Activated CD4-positive, alpha-beta T cell treated with anti-CD3 and anti-CD28 coated beads, Interleukin-2, amount 50 U/mL, for 1 hour (primary cell): ENCODE data around the gene LRRC10B.

ENCODE experiments used
- DNase-seq: peaks from one replicate; pipeline ENCODE4 v3.0.0-alpha.2; 2020

LRRC10B gene

DNA sequence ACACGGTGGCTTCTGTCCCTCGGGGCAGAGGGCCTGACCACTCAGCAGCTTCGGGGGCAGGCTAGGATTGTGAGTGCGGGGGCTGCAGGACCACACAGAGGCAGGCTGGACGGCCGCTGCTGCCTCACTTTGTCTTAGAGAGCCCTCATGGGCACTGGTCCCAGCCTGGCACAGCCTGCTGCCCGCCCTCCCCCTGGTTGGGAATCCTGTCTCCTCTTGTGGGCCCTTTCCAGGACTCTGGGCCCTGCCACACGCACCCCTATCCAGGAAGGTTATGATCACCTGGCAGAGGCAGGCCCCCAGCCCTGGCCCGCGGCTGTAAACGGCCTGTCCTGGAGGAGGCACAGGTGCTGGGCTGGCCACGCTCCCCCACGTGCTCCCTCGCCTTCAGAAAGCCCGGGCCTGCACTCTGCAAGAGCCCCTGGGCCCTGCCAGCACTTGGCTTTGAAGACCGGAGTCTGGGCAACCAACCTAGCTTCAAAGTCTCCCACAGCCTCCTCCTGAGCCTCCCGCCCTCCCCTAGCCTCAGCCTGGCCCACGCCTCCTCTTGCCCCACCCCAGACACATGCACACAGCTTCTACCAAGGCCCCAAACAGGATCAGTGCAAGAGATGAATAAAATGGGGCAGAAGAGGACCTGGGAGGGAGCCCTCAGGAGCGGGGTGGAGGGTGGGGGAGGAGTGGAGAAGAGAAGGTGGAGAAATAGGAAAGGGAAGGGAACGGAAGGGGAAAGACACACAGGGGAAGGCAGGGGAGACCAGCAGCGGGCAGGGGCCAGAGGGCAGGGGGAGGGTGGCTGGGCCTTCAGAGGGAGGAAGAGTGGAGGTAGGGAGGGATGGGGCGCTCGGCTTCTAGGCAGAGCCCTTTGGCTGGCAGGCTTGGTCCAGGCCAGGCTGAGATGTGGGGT, 41.4 kb downstream of the LRRC10B start:
- DNase-seq = no peak

DNA sequence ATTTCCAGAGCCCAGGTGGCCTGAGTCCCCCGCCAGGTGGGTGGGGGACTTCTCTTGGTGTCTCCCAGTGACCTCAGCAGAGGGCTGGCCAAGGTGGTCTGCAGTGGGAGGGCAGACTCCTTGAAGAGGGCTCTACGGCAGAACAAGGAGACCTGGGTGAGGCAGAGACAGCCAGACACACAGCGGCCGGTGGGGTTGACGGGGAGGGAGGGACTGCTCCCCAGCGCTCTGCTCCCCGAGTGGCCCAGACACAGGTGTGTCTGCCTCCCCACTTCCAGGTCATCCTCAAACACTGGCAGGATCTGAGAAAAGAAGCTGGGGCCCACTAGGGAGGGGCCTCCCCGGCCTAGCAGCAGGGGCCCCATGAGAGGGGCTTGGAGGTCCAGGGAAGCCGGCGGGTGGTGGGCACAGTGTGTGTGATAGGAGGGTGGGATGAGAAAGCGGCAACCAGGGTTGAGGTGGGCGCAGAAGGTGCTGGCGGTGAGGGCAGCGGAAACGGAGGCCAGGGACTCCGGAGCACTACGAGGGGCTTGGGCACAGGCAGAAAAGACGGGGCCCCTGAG, 42.2 kb downstream of the LRRC10B start:
- no peak for DNase-seq

GRCh38 chr11:61551634-61552033, 43.1 kb downstream of the LRRC10B start:
- DNase-seq = no peak

DNA sequence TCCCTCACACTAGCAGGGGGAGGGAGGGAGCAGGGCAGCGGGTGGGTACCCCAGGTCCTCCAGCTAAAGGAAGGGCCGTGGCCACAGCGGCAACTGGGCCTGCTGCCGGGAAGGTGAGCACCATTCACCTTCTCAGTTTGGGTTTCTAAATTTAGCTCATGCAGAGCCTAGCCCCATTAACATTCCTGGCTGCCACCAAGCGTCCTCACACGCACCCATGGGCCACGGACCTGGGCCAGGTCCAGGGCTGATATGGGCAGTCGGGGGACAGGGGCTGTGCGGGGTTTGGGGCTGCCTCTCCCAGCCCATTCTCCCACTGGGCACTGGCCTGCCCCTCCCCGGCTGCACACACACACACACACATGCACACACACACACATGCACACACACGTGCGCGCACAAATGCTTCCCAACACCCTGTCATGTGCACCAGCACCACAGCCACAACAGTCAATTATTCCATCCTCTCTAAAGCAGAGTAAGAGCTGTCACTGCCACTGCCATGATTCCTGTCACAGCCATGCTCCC, 43.6 kb downstream of the LRRC10B start:
- no peak for DNase-seq

GRCh38 chr11:61553373-61554171, 45.0 kb downstream of the LRRC10B start:
- DNase-seq = no peak

- no peak for DNase-seq
Measured at GRCh38 chr11:61554172-61554988, 45.8 kb downstream of the LRRC10B start.

GRCh38 chr11:61555051-61555969, 46.8 kb downstream of the LRRC10B start:
- no peak for DNase-seq

DNA sequence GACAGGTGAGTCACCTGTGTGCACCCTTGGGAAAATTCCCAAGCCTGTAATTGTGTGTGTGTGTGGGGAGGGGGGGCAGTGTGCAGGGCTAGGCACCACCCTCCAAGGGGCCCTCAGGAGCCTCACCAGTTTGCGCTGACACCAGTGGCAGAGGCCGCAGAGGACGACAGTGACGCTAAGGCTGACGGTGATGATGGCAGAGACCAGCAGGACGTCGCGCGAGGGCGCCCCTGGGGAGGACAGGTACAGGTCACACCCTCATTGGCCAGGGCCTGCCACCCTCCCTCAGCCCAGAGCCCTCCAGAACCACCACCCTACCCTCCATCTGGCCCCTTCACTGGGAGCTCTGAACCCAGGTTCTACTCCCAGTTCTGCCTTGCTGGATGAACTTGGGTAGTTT, 47.4 kb downstream of the LRRC10B start:
- DNase-seq = no peak

DNA sequence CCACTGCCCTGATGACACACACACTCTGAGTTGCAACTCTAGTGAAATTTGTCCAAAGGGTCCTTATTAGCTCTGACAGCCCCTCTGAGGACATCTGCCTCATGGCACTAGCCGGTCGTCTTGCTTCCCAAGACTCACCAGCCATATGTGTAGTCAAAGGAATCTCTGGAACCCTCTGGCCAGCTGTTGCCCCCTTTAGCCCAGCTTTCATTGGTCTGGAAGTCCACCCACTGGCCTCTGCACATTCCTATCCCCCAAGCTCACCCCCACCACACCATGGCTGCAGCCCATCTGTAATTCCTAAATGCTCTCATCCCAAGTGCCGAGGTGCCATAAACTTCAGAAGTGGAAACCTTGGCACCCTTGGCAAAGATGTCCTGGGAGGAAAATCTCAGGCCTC, 48.1 kb downstream of the LRRC10B start:
- DNase-seq = no peak
